Ovary (tissue), 9 donors: Measurements from ENCODE around the gene DMKN. TPM values are rescaled to one million over a fixed set of nuclear protein-coding genes. Genes with fewer than 3 reads are reported as not detected.
A peak's percentile ranks its signal among the peaks of the same experiment; 100 is the strongest.

Experiments used
- DNase-seq, 5 donors: peaks; one replicate each; pipeline ENCODE4 v3.0.0-alpha.2; 2019 to 2020
- H3K27ac ChIP-seq, 2 donors: fragments of 200-600 bp; one replicate each; pipeline versions ENCODE4 v1.5.1 to v1.8.0; 2019 to 2022
- H3K27me3 ChIP-seq: fragments of 200-600 bp; one replicate; pipeline ENCODE4 v1.8.0; 2022
- H3K36me3 ChIP-seq: fragments of 200-600 bp; sonication (generic); one replicate; pipeline ENCODE4 v1.5.1; 2019
- H3K4me1 ChIP-seq: one replicate; pipeline ENCODE4 v1.8.1; 2013; ENCODE audit warnings: mild to moderate bottlenecking, moderate library complexity; ENCODE audit not compliant: insufficient read depth
- H3K4me3 ChIP-seq: fragments of 200-600 bp; sonication (generic); one replicate; pipeline ENCODE4 v1.5.1; 2017
- H3K9me3 ChIP-seq, 2 donors: fragments of 200-600 bp in 1 of 2; sonication (generic) in 1 of 2; one replicate each; pipeline versions ENCODE4 v1.5.1 to v1.8.1; 2013 to 2019; ENCODE audit warnings: mild to moderate bottlenecking in 1 of 2, moderate library complexity in 1 of 2
- EP300 ChIP-seq: sonication (generic); formaldehyde crosslinking; IDR thresholded peaks from one replicate; pipeline ENCODE4 v1.6.1; 2017; ENCODE audit warnings: antibody characterized with exemption
- POLR2A ChIP-seq: fragments of 450-650 bp; IDR thresholded peaks from one replicate; pipeline ENCODE4 v1.6.1; 2017; ENCODE audit warnings: antibody characterized with exemption, mild to moderate bottlenecking, moderate library complexity
- WGBS, 3 donors: extraction: QIAGEN DNeasy Blood & Tissue Kit in 1 of 3; methylation state at CpG; one replicate each; pipeline versions ENCODE4 v1.1.5 to v1.1.7; 2013 to 2017; 5-methylcytosine and 5-hydroxymethylcytosine counted together
- intact Hi-C, 4 donors: fragments of 100-400 bp; cut with DNase I; formaldehyde crosslinking; loops; one replicate each; pipeline versions ENCODE4 v1.11.0 to v1.15.1; 2022 to 2023
- polyA plus RNA-seq, 2 donors: library from polyadenylated mRNA; stranded (reverse); fragments of 200-250 nt in 1 of 2; fragments of 350-450 nt in 1 of 2; fragmentation: Illumina TruSeq in 1 of 2; extraction: RNeasy Lipid Tissue Mini Kit (QIAGEN cat#74804) in 1 of 2; gene quantifications; one replicate each; pipeline ENCODE4 v1.2.3, GENCODE V29; 2013 to 2014
- total RNA-seq, 7 donors: library from RNA; depleted of rRNA in 2 of 7; stranded (reverse); fragments of >200 nt in 2 of 7; fragmentation: NEBNext Ultra II Directional in 3 of 7; extraction: Animal tissue kit (Norgen Biotek cat#: 25700) in 3 of 7; gene quantifications; one replicate each; pipeline versions ENCODE4 v1.1.0 to v1.2.4, GENCODE V29; 2016 to 2023
- TF ChIP-seq, protein P1 (sequence below), 3 donors: fragments of 450-650 bp in 2 of 3; fragments of 200-600 bp in 1 of 3; IDR thresholded peaks; one replicate each; pipeline versions ENCODE4 v1.5.1 to v1.8.0; 2016 to 2022; ENCODE audit warnings: antibody characterized with exemption in 3 of 3, mild to moderate bottlenecking in 1 of 3
- donor health status: DM: no; HTN: no; CAD: no; lungs with moderate emphysema.
- donor health status: DM: no; HTN: no; CAD: no.
- donor health status: Bipolar disorder and iron deficiency.
- donor health status: DM: yes; HTN: yes; CAD: no.
- donor health status: DM: no; HTN: no; CAD: no.
- donor health status: DM: yes; HTN: yes; CAD: no.

Gene DMKN
- total and polyA plus RNA-seq, 9 donors = 58.3 to 177 (median 93.8) TPM

DNA sequence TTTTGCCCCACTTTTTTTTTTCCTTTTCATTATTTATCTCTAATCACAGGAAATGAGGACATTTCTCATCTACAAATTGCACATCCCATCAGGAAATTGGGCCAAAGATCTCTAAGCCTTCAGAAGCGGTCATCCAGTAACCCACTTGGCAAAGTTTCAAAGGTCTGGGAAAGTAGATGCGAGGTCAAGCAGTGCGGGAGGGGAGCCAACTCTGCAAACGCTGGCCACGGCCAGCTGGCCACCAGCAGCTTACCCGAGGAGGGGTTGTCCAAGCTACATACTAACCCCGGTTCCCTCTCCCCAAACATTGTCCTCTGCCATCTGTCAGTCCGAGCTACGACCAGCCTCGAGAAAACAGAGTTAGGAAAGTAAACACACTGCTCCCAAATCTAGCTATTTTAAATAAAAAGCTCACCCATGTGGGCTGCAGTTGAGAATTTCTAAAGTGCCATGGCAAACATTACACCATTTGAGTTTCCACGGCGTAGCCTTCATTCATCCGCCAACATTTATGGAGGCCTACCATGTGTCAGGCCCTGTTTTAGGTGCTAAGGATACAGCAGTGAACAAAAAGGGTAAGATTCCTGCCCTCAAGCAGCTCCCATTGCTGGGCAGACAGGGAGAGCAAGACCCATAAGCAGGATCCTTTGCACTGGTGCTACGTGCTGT, 53.9 kb downstream of the DMKN start:
- H3K27me3 ChIP-seq = no peaks in the 10 kb centered on the region
- H3K36me3 ChIP-seq = no peaks in the 10 kb centered on the region
- no peak overlapping the region for H3K27ac ChIP-seq
- WGBS, 3 donors = 25 to 29% (median 27%) methylated on average over 14 of the region's 14 CpGs
- H3K9me3 ChIP-seq = no peaks in the 10 kb centered on the region
- peaks cover 8% of the 10 kb centered on the region for H3K4me1 ChIP-seq
- DNase-seq = peak; percentile 67 to 85 (median 70)
- TF ChIP-seq POLR2A (no peak), EP300 (no peak)
- TF ChIP-seq, protein P1, sequence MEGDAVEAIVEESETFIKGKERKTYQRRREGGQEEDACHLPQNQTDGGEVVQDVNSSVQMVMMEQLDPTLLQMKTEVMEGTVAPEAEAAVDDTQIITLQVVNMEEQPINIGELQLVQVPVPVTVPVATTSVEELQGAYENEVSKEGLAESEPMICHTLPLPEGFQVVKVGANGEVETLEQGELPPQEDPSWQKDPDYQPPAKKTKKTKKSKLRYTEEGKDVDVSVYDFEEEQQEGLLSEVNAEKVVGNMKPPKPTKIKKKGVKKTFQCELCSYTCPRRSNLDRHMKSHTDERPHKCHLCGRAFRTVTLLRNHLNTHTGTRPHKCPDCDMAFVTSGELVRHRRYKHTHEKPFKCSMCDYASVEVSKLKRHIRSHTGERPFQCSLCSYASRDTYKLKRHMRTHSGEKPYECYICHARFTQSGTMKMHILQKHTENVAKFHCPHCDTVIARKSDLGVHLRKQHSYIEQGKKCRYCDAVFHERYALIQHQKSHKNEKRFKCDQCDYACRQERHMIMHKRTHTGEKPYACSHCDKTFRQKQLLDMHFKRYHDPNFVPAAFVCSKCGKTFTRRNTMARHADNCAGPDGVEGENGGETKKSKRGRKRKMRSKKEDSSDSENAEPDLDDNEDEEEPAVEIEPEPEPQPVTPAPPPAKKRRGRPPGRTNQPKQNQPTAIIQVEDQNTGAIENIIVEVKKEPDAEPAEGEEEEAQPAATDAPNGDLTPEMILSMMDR (IDR thresholded peaks at IDR 0.05) = no peak
- H3K4me3 ChIP-seq = no peak overlapping the region
- intact Hi-C loops = no loop called here

DNA sequence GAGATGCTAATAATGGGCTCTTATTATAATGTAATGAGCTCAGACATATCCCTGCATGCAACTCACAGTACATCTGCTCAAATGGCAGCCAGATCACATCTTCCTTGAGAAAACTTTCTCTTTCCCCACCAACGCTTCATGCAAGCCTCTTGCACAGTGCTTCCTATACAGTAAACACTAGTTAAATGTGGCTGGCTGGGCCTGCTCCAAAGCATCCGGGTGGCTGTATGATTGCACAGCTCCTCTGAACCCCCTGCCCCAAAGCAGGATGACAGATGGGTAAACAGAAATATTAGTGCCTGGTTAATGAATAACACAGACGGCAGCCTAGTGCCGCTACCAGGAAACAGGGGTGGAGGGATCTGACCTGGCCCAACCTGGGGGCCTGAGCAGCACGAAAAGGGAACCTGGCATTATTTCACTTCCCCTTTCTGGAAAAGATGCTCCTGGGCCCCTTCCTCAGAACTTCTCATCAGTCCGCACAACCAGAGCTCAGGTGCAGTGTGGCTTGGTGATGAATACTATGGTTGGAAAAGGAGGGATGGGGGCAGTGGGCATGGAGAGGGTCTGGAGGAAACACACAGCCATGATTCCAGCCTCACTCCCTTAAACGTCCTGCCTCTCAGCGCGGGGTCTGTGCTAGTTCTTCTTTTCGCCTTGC, 54.6 kb downstream of the DMKN start:
- H3K27me3 ChIP-seq = no peaks in the 10 kb centered on the region
- H3K9me3 ChIP-seq = no peaks in the 10 kb centered on the region
- peaks cover 8% of the 10 kb centered on the region for H3K4me1 ChIP-seq
- 26 to 34% (median 30%) methylated on average over 10 of the region's 10 CpGs for WGBS, 3 donors
- DNase-seq = no peak
- no peaks in the 10 kb centered on the region for H3K36me3 ChIP-seq
- intact Hi-C loops = no loop called here
- H3K27ac ChIP-seq = no peak overlapping the region
- H3K4me3 ChIP-seq = no peak overlapping the region
- TF ChIP-seq, protein P1 (IDR thresholded peaks at IDR 0.05) = no peak

DNA sequence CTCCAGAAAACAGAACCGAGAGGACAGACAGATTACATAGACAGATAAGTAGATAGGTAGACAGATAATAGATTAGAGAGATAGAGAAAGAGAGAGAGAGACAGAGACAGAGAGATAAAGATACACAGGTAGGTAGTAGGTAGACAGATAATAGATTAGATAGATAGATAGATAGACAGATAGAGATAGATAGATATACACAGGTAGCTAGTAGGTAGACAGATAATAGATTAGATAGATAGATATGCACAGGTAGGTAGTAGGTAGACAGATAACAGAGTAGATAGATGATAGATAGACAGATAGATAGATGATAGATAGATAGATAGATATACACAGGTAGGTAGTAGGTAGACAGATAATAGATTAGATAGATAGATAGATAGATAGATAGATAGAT, 55.3 kb downstream of the DMKN start:
- intact Hi-C loops = no loop called here
- Histone ChIP-seq H3K27ac (no peak overlapping the region), H3K4me1 (peaks cover 8% of the 10 kb centered on the region), H3K27me3 (no peaks in the 10 kb centered on the region), H3K36me3 (no peaks in the 10 kb centered on the region), H3K9me3 (no peaks in the 10 kb centered on the region), H3K4me3 (no peak overlapping the region)
- no peak for TF ChIP-seq EP300
- TF ChIP-seq POLR2A = no peak
- TF ChIP-seq, protein P1 (IDR thresholded peaks at IDR 0.05) = no peak
- no peak for DNase-seq
- 54 to 69% (median 60%) methylated on average over 1 of the region's 1 CpG for WGBS, 3 donors

DNA sequence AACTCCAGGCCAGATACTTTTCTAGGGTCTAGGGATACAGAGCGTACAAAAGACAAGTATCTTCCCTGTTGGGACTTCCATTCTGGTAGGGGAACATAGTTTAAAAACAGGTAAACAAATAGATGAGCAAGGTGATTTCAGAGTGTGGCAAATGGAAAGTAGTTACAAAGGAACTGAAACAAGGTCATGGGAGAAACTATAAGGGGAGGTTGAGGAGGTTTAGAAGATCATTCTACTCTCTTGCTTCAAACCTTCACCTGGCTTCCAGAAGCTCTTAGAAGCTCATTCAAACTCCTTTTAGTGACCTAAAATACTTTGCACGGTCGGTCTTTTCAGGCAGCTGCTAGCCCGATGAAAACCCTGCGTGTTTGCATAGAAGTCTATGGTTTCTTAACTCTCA, 56.3 kb downstream of the DMKN start:
- H3K27ac ChIP-seq = no peak overlapping the region
- H3K36me3 ChIP-seq = no peaks in the 10 kb centered on the region
- 92 to 95% (median 94%) methylated on average over 5 of the region's 5 CpGs for WGBS, 3 donors
- H3K9me3 ChIP-seq = no peaks in the 10 kb centered on the region
- TF ChIP-seq EP300 (no peak), POLR2A (no peak)
- H3K27me3 ChIP-seq = no peaks in the 10 kb centered on the region
- intact Hi-C loops = no loop called here
- no peak for DNase-seq
- H3K4me1 ChIP-seq = peaks cover 8% of the 10 kb centered on the region
- no peak overlapping the region for H3K4me3 ChIP-seq

DNA sequence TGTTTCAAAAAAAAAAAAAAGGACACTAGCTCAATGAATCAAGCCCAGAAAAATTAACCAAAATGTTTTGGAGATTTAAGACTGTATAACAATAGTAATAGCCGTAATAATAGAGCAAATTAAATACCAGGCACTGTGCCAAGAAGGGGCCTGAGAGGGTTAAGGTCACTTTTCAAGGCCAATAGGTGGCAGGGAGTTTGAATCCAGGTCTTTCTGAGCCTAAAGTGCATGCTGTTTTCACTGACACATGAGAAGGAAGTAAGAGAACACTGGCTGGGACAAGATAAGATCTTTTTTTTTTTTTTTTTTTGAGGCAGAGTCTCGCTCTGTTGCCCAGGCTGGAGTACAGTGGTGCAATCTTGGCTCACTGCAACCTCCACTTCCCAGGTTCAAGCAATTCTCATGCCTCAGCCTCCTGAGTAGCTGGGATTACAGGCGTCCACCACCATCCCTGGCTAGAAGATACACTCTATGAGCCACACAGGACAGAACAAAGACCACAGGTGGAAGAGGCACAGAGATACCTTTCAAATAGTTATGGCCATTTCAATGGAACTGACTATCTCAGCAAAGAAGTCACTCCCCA, 57.7 kb downstream of the DMKN start:
- Histone ChIP-seq H3K36me3 (no peaks in the 10 kb centered on the region), H3K27me3 (no peaks in the 10 kb centered on the region), H3K27ac (no peak overlapping the region), H3K4me1 (peaks cover 8% of the 10 kb centered on the region), H3K9me3 (no peaks in the 10 kb centered on the region), H3K4me3 (no peak overlapping the region)
- no peak for DNase-seq
- no peak for TF ChIP-seq POLR2A
- TF ChIP-seq EP300 = no peak
- TF ChIP-seq, protein P1 (IDR thresholded peaks at IDR 0.05) = no peak
- 71 to 84% (median 80%) methylated on average over 3 of the region's 3 CpGs for WGBS, 3 donors
- intact Hi-C loops = no loop called here
